ENCODE data around the gene CACNA2D4. TPM values are rescaled to one million over a fixed set of nuclear protein-coding genes. Genes with fewer than 3 reads are reported as not detected.

The CACNA2D4 gene
- total RNA-seq, 1 donor from 2014 or later = 0.76 TPM

GRCh38 chr12:1807087-1807860, 111.2 kb downstream of the CACNA2D4 start:
- no peak for DNase-seq (ENCODE audit: extremely low read depth, low read depth, low spot score)

GRCh38 chr12:1806301-1807086, 112.0 kb downstream of the CACNA2D4 start:
- DNase-seq (ENCODE audit: extremely low read depth, low read depth, low spot score) = no peak

- DNase-seq (ENCODE audit: extremely low read depth, low read depth, low spot score) = no peak
Observed at GRCh38 chr12:1805441-1806081, 112.9 kb downstream of the CACNA2D4 start.

GRCh38 chr12:1804545-1805332, 113.7 kb downstream of the CACNA2D4 start:
- DNase-seq (ENCODE audit: extremely low read depth, low read depth, low spot score) = no peak

- DNase-seq (ENCODE audit: extremely low read depth, low read depth, low spot score) = no peak
Observed at GRCh38 chr12:1803736-1804135, 114.7 kb downstream of the CACNA2D4 start.

- DNase-seq (ENCODE audit: extremely low read depth, low read depth, low spot score) = no peak
Observed at GRCh38 chr12:1801303-1801975, 117.0 kb downstream of the CACNA2D4 start.

GRCh38 chr12:1800401-1801302, 117.8 kb downstream of the CACNA2D4 start:
- DNase-seq (ENCODE audit: extremely low read depth, low read depth, low spot score) = no peak

GRCh38 chr12:1799882-1800400, 118.5 kb downstream of the CACNA2D4 start:
- no peak for DNase-seq (ENCODE audit: extremely low read depth, low read depth, low spot score)

GRCh38 chr12:1799051-1799881, 119.2 kb downstream of the CACNA2D4 start:
- no peak for DNase-seq (ENCODE audit: extremely low read depth, low read depth, low spot score)

GRCh38 chr12:1798641-1799020, 119.8 kb downstream of the CACNA2D4 start:
- no peak for DNase-seq (ENCODE audit: extremely low read depth, low read depth, low spot score)

GRCh38 chr12:1797991-1798640, 120.3 kb downstream of the CACNA2D4 start:
- no peak for DNase-seq (ENCODE audit: extremely low read depth, low read depth, low spot score)

- DNase-seq (ENCODE audit: extremely low read depth, low read depth, low spot score) = no peak
Observed at GRCh38 chr12:1797011-1797901, 121.2 kb downstream of the CACNA2D4 start.

GRCh38 chr12:1796515-1797010, 121.9 kb downstream of the CACNA2D4 start:
- no peak for DNase-seq (ENCODE audit: extremely low read depth, low read depth, low spot score)

- DNase-seq (ENCODE audit: extremely low read depth, low read depth, low spot score) = no peak
Observed at GRCh38 chr12:1795785-1796514, 122.5 kb downstream of the CACNA2D4 start.

GRCh38 chr12:1795221-1795784, 123.1 kb downstream of the CACNA2D4 start:
- no peak for DNase-seq (ENCODE audit: extremely low read depth, low read depth, low spot score)
